Measurements from ENCODE around the gene RANBP17.

DNA sequence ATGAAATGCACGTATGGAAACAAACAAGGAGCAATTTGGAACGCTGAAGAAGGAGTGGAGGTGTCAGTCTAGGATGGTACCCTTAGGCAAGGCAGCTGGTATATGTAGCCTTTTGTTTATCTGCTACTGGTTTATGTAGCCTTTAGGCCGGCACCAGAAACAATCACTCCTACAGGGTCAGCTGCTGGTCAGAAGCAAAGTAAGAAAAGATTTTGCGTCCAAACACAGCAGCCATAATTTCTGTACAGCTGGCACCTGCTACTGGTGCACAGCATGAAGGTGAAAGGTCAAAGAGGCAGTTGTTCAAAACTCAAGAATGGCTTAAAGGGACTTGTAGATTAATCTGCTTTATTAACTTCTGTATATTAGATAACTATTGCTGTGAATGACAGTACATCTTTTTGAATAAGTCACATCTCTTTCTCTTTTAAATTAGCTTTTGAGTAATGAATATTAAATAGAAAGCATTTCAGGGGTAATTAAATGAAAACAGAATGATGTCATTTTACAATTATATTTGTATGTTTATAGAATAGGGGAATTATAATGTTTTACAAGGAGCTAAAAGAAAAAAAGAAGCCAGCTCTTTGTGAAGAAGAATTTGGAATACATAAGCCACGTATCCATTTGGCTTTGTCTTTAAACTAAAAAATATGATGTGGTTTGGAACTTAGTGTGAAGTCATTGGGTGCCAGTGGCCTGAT lies 414.2 kb downstream of the RANBP17 start:
- TF ChIP-seq EZH2phosphoT487 (IDR thresholded peaks at IDR 0.05; ENCODE audit: insufficient read depth, low read depth) (no peak), EZH2 (IDR thresholded peaks at IDR 0.05; ENCODE audit: insufficient read depth, poor library complexity, severe bottlenecking) (no peak)
